Measurements from ENCODE around the gene TRMT61A.

DNA sequence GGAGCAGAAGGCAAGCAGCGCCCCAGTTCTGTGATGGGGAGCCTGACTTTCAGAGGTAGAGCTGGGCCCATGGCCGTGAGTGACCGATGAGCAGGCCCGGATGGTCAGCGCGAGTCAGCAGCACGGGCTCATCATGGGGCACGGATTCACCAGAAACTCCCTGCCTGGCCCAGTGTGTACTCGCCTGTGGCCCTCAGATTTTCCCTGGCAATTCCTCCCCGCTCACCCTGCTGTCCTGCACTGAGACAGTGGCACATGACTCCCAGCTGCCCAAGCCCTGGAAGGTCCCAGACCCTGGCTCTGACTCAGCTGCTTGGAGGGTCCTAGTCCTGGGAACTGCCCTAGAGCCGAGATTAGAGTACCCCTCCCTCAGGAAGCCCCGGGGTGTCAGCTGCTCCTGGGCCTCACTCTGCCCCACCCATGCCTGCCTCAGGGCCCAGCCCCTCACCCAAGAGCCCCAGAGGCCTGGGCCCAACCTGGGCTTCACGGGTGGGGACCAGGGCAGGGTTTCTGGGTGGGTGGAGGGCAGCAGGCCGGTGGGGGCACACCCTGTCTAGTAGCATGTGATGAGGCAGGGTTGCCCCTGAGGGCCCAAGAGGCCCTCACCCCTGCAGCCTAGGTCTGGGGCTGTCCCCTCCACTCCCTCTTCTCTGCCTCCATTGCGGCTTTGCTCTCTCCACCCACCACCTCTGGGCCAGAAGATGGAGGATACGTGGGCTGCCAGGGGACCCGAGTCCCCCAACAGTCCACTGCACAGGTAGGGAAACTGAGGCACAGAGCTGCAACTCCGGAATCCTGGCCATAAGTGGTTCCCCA, 8.4 kb downstream of the TRMT61A start:
- TF ChIP-seq POU2F2 (IDR thresholded peaks at IDR 0.05; ENCODE audit: low read depth, low read length) (no peak), POLR2A (IDR thresholded peaks at IDR 0.05; ENCODE audit: low read depth, low read length) (no peak), POLR2AphosphoS5 (IDR thresholded peaks at IDR 0.05; ENCODE audit: low read depth, low read length) (no peak), PAX5 (IDR thresholded peaks at IDR 0.05; ENCODE audit: insufficient read depth, low read length, severe bottlenecking) (no peak), TAF1 (IDR thresholded peaks at IDR 0.05; ENCODE audit: low read depth, low read length) (no peak), SPI1 (IDR thresholded peaks at IDR 0.05; ENCODE audit: low read depth, low read length) (no peak)
